Fibroblast of skin of right biceps (primary cell): Measurements from ENCODE around the gene CEP128.

Source experiments
- DNase-seq: peaks from one replicate; pipeline ENCODE4 v3.0.0-alpha.2; 2013

Gene CEP128

GRCh38 chr14:80768646-80769045 lies 172.9 kb downstream of the CEP128 start:
- DNase-seq = no peak

- peak; percentile 24 for DNase-seq
These were observed 176.5 kb downstream of the CEP128 start for GRCh38 chr14:80764921-80765507.

- peak; percentile 65 for DNase-seq
These were observed 177.0 kb downstream of the CEP128 start for GRCh38 chr14:80764496-80764895.

- DNase-seq = peak; percentile 89
These were observed 178.8 kb downstream of the CEP128 start for GRCh38 chr14:80762641-80763228.

- DNase-seq = no peak
These were observed 186.8 kb downstream of the CEP128 start for GRCh38 chr14:80754696-80755095.

- no peak for DNase-seq
These were observed 190.3 kb downstream of the CEP128 start for GRCh38 chr14:80751285-80751684.

GRCh38 chr14:80726211-80726610 lies 215.3 kb downstream of the CEP128 start:
- DNase-seq = no peak

GRCh38 chr14:80718940-80719339 lies 222.6 kb downstream of the CEP128 start:
- no peak for DNase-seq

- DNase-seq = no peak
These were observed 227.1 kb downstream of the CEP128 start for GRCh38 chr14:80714474-80714873.

GRCh38 chr14:80713076-80713850 lies 228.3 kb downstream of the CEP128 start:
- DNase-seq = no peak

- peak; percentile 24 for DNase-seq
These were observed 236.1 kb downstream of the CEP128 start for GRCh38 chr14:80705241-80705980.

- no peak for DNase-seq
These were observed 240.9 kb downstream of the CEP128 start for GRCh38 chr14:80700601-80701000.

- no peak for DNase-seq
These were observed 241.7 kb downstream of the CEP128 start for GRCh38 chr14:80699861-80700260.

- DNase-seq = no peak
These were observed 242.6 kb downstream of the CEP128 start for GRCh38 chr14:80698974-80699373.

GRCh38 chr14:80695869-80696268 lies 245.7 kb downstream of the CEP128 start:
- DNase-seq = no peak

- no peak for DNase-seq
These were observed 248.6 kb downstream of the CEP128 start for GRCh38 chr14:80692903-80693302.

- DNase-seq = no peak
These were observed 259.9 kb downstream of the CEP128 start for GRCh38 chr14:80681651-80682050.

- DNase-seq = no peak
These were observed 262.3 kb downstream of the CEP128 start for GRCh38 chr14:80679273-80679672.

- DNase-seq = peak; percentile 36
These were observed 263.1 kb downstream of the CEP128 start for GRCh38 chr14:80678436-80678835.

- DNase-seq = peak; percentile 62
These were observed 272.1 kb downstream of the CEP128 start for GRCh38 chr14:80669426-80669825.

GRCh38 chr14:80664576-80664975 lies 277.0 kb downstream of the CEP128 start:
- DNase-seq = peak; percentile 9

- DNase-seq = no peak
These were observed 278.0 kb downstream of the CEP128 start for GRCh38 chr14:80663541-80663940.

- DNase-seq = no peak
These were observed 281.8 kb downstream of the CEP128 start for GRCh38 chr14:80659783-80660182.

- DNase-seq = no peak
These were observed 282.8 kb downstream of the CEP128 start for GRCh38 chr14:80658733-80659132.
